ENCODE measurements around the gene MAP7D2.

The MAP7D2 gene

GRCh38 chrX:20015945-20016615, 100.6 kb downstream of the MAP7D2 start:
- H3K4me1 ChIP-seq (ENCODE audit: control insufficient read depth, insufficient read depth, low read length), result no peaks in the 10 kb centered on the region
- no peak overlapping the region for H3K27ac ChIP-seq (ENCODE audit: extremely low read depth, low read depth, low read length)
- H3K9me3 ChIP-seq (ENCODE audit: control insufficient read depth, insufficient read depth, low read depth, low read length), result no peaks in the 10 kb centered on the region; the same call in 1 of the 2 replicates
- H3K4me3 ChIP-seq (ENCODE audit: low read depth, low read length), result no peak overlapping the region
- H3K36me3 ChIP-seq (ENCODE audit: control insufficient read depth in 2 of 2, insufficient read depth in 1 of 2, low read length in 2 of 2), result peaks cover 0 to 12% of the 10 kb centered on the region in 2 experiments; a peak in 1 of 3 replicates
- ChIA-PET POLR2A (no interaction called here), CTCF (no interaction called here)
- TF ChIP-seq SETDB1 (IDR thresholded peaks at IDR 0.05; ENCODE audit: insufficient read length, low read length) (peak; percentile 43), ZNF274 (IDR thresholded peaks at IDR 0.05; ENCODE audit: low read length) (no peak), ZNF274 (tag by site-specific recombination; IDR thresholded peaks at IDR 0.05; ENCODE audit: borderline replicate concordance) (peak; percentile 67; the same call in 1 of the 2 replicates), OSR2 (tag by site-specific recombination; IDR thresholded peaks at IDR 0.05) (no peak)

GRCh38 chrX:20015422-20015821, 101.3 kb downstream of the MAP7D2 start:
- no peaks in the 10 kb centered on the region for H3K4me1 ChIP-seq (ENCODE audit: control insufficient read depth, insufficient read depth, low read length)
- no peaks in the 10 kb centered on the region; the same call in 1 of the 2 replicates for H3K9me3 ChIP-seq (ENCODE audit: control insufficient read depth, insufficient read depth, low read depth, low read length)
- peaks cover 0 to 12% of the 10 kb centered on the region in 2 experiments; a peak in 1 of 3 replicates for H3K36me3 ChIP-seq (ENCODE audit: control insufficient read depth in 2 of 2, insufficient read depth in 1 of 2, low read length in 2 of 2)
- H3K4me3 ChIP-seq (ENCODE audit: low read depth, low read length), result no peak overlapping the region
- POLR2A ChIA-PET, result no interaction called here
- no peak overlapping the region for H3K27ac ChIP-seq (ENCODE audit: extremely low read depth, low read depth, low read length)
- TF ChIP-seq SCRT2 (tag by site-specific recombination; IDR thresholded peaks at IDR 0.05), result no peak
- no peak for TF ChIP-seq ZNF214 (tag by site-specific recombination; IDR thresholded peaks at IDR 0.05; ENCODE audit: borderline replicate concordance)
- TF ChIP-seq ZNF677 (tag by site-specific recombination; IDR thresholded peaks at IDR 0.05), result no peak
- TF ChIP-seq OSR2 (tag by site-specific recombination; IDR thresholded peaks at IDR 0.05), result no peak
- TF ChIP-seq KLF17 (tag by site-specific recombination; IDR thresholded peaks at IDR 0.05), result no peak
- no peak for TF ChIP-seq ZNF521 (tag by site-specific recombination; IDR thresholded peaks at IDR 0.05)
- CTCF ChIA-PET, result no interaction called here

- POLR2A ChIA-PET, result no interaction called here
- CTCF ChIA-PET, result interaction anchor here (0.7 kb wide), 1 partner anchor 11 kb away, joined by 3 read pairs; no protein-coding TSS in a partner anchor
- TF ChIP-seq ZNF211 (tag by site-specific recombination; IDR thresholded peaks at IDR 0.05; ENCODE audit: low read depth), result no peak
- no peak for TF ChIP-seq ZNF473 (tag by site-specific recombination; IDR thresholded peaks at IDR 0.05)
- no peak for TF ChIP-seq PRDM1 (tag by site-specific recombination; IDR thresholded peaks at IDR 0.05)
- TF ChIP-seq ZNF48 (tag by site-specific recombination; IDR thresholded peaks at IDR 0.05), result no peak
- no peak for TF ChIP-seq ZEB2 (tag by site-specific recombination; IDR thresholded peaks at IDR 0.05)
- TF ChIP-seq ZNF174 (tag by site-specific recombination; IDR thresholded peaks at IDR 0.05), result no peak
- TF ChIP-seq ZNF776 (tag by site-specific recombination; IDR thresholded peaks at IDR 0.05; ENCODE audit: borderline replicate concordance), result no peak
- no peak for TF ChIP-seq ZFP37 (tag by site-specific recombination; IDR thresholded peaks at IDR 0.05)
- TF ChIP-seq KLF17 (tag by site-specific recombination; IDR thresholded peaks at IDR 0.05), result no peak
- TF ChIP-seq IKZF3 (tag by site-specific recombination; IDR thresholded peaks at IDR 0.05), result no peak
- no peak for TF ChIP-seq ZNF398 (tag by site-specific recombination; IDR thresholded peaks at IDR 0.05)
- TF ChIP-seq ZNF324 (tag by site-specific recombination; IDR thresholded peaks at IDR 0.05), result no peak
- H3K36me3 ChIP-seq (ENCODE audit: control insufficient read depth in 2 of 2, insufficient read depth in 1 of 2, low read length in 2 of 2), result peaks cover 0 to 12% of the 10 kb centered on the region in 2 experiments; a peak in 1 of 3 replicates
- H3K4me3 ChIP-seq (ENCODE audit: low read depth, low read length), result no peak overlapping the region
- H3K27ac ChIP-seq (ENCODE audit: extremely low read depth, low read depth, low read length), result no peak overlapping the region
- H3K9me3 ChIP-seq (ENCODE audit: control insufficient read depth, insufficient read depth, low read depth, low read length), result no peaks in the 10 kb centered on the region; the same call in 1 of the 2 replicates
- peaks cover 3% of the 10 kb centered on the region; the same call in 1 of the 2 replicates for H3K4me1 ChIP-seq (ENCODE audit: control insufficient read depth, insufficient read depth, low read length)
Measured at GRCh38 chrX:20011608-20012007, 105.1 kb downstream of the MAP7D2 start.
